Stomach (tissue), 4 donors: ENCODE measurements around the gene CSMD2.

Experiments used
- CTCF ChIP-seq, 7 experiments: fragments of 450-650 bp in 4 of 7; fragments of 200-600 bp in 3 of 7; sonication (generic) in 3 of 7; IDR thresholded peaks; one replicate each; pipeline ENCODE4 v1.5.1; 2016 to 2019; ENCODE audit warnings: antibody characterized with exemption in 7 of 7, control low read depth in 2 of 7, mild to moderate bottlenecking in 1 of 7
- POLR2A ChIP-seq, 4 donors: fragments of 450-650 bp; IDR thresholded peaks; one replicate each; pipeline ENCODE4 v1.6.1; 2016; ENCODE audit warnings: antibody characterized with exemption in 4 of 4, control low read depth in 2 of 4, mild to moderate bottlenecking in 1 of 4, moderate library complexity in 1 of 4

- no peak for TF ChIP-seq CTCF (IDR thresholded peaks at IDR 0.05)
- no peak for TF ChIP-seq POLR2A (IDR thresholded peaks at IDR 0.05)
These were observed 115.6 kb downstream of the CSMD2 start for GRCh38 chr1:34049477-34049876.
